B cell (primary cell): ENCODE data around the gene BIRC5. TPM values are rescaled to one million over a fixed set of nuclear protein-coding genes. Genes with fewer than 3 reads are reported as not detected.
A peak's percentile ranks its signal among the peaks of the same experiment; 100 is the strongest.

Experiments used
- ATAC-seq: fragments of 200-7000 bp; cut with Tn5 transposase; one replicate; pipeline ENCODE4 v1.10.0; 2021; ENCODE audit warnings: low read depth, mild to moderate bottlenecking, moderate number of reproducible peaks, moderate library complexity
- CTCF ChIA-PET: fragments of 350-600 bp; sonication (Branson Sonifier 250); formaldehyde crosslinking; loops from one replicate; lab custom pipeline; 2021; ENCODE audit warnings: antibody characterized with exemption, inconsistent platforms; lab: Charles Lee
- POLR2A ChIA-PET: fragments of 350-600 bp; sonication (Branson Sonifier 250); formaldehyde crosslinking; loops from one replicate; lab custom pipeline; 2021; ENCODE audit warnings: antibody characterized with exemption; lab: Charles Lee
- DNase-seq: peaks from one replicate; pipeline ENCODE4 v3.0.0; 2013
- H2AFZ ChIP-seq: 2 replicates; pipeline ENCODE4 v1.6.1; 2012; ENCODE audit warnings: mild to moderate bottlenecking, low read depth, low read length; ENCODE audit not compliant: insufficient read depth, poor library complexity, severe bottlenecking
- H3K27ac ChIP-seq, 2 donors: 1 replicate in 1 of 2; 2 replicates in 1 of 2; pipeline ENCODE4 v1.5.1; 2012 to 2013; ENCODE audit warnings: low read length in 2 of 2, mild to moderate bottlenecking in 2 of 2, moderate library complexity in 1 of 2
- H3K27me3 ChIP-seq, 4 experiments: fragments of 200-600 bp in 1 of 4; sonication (generic) in 1 of 4; replicated peaks in 1 of 4; 1 replicate in 2 of 4; 2 replicates in 2 of 4; pipeline versions ENCODE4 v1.6.1 to v1.7.0; 2013 to 2016; ENCODE audit warnings: low read length in 3 of 4, mild to moderate bottlenecking in 2 of 4, mixed read lengths in 1 of 4, moderate library complexity in 1 of 4; ENCODE audit not compliant: insufficient read depth in 4 of 4, control insufficient read depth in 3 of 4; ENCODE audit errors: control extremely low read depth in 1 of 4
- H3K36me3 ChIP-seq, 2 experiments: replicated peaks in 1 of 2; 1 replicate in 1 of 2; 2 replicates in 1 of 2; pipeline versions ENCODE4 v1.6.1 to v1.7.1; 2013; ENCODE audit warnings: low read length in 1 of 2; ENCODE audit not compliant: insufficient read depth in 2 of 2, control insufficient read depth in 1 of 2; ENCODE audit errors: control extremely low read depth in 1 of 2, extremely low read depth in 1 of 2
- H3K4me1 ChIP-seq, 2 donors: fragments of 200-600 bp in 1 of 2; sonication (generic) in 1 of 2; 1 replicate in 1 of 2; 2 replicates in 1 of 2; pipeline versions ENCODE4 v1.5.1 to v1.6.1; 2013 to 2017; ENCODE audit warnings: low read length in 2 of 2; ENCODE audit not compliant: control insufficient read depth in 2 of 2, insufficient read depth in 2 of 2
- H3K4me2 ChIP-seq: replicated peaks from 2 replicates; pipeline ENCODE3; 2012; ENCODE audit warnings: mild to moderate bottlenecking, low read depth, low read length; ENCODE audit not compliant: poor library complexity, severe bottlenecking
- H3K4me3 ChIP-seq, 5 experiments: fragments of 200-600 bp in 1 of 5; sonication (generic) in 1 of 5; 1 replicate in 3 of 5; 2 replicates in 2 of 5; pipeline versions ENCODE4 v1.5.1 to v1.7.0; 2011 to 2016; ENCODE audit warnings: low read length in 4 of 5, mild to moderate bottlenecking in 4 of 5, low read depth in 2 of 5, control low read depth in 1 of 5, moderate library complexity in 1 of 5; ENCODE audit not compliant: insufficient read depth in 1 of 5; ENCODE audit errors: control extremely low read depth in 1 of 5, extremely low read depth in 1 of 5
- H3K79me2 ChIP-seq: fragments of 200-600 bp; sonication (generic); one replicate; pipeline ENCODE4 v1.6.0; 2016; ENCODE audit warnings: low read length; ENCODE audit not compliant: control insufficient read depth, insufficient read depth
- H3K9ac ChIP-seq: fragments of 200-600 bp; sonication (generic); 2 replicates; pipeline ENCODE4 v1.6.1; 2017; ENCODE audit warnings: mild to moderate bottlenecking, low read length, moderate library complexity
- H3K9me3 ChIP-seq, 3 donors: one replicate each; pipeline versions ENCODE4 v1.6.1 to v1.7.1; 2013; ENCODE audit warnings: low read length in 2 of 3; ENCODE audit not compliant: control insufficient read depth in 2 of 3, insufficient read depth in 1 of 3; ENCODE audit errors: control extremely low read depth in 1 of 3
- H4K20me1 ChIP-seq: 2 replicates; pipeline ENCODE4 v1.6.0; 2012; ENCODE audit warnings: mild to moderate bottlenecking, low read length; ENCODE audit not compliant: insufficient read depth, control insufficient read depth, poor library complexity, severe bottlenecking
- H3K27ac Mint-ChIP-seq: one replicate; pipeline ENCODE4 v1.8.0; 2021; ENCODE audit warnings: mixed read lengths
- H3K27me3 Mint-ChIP-seq: one replicate; pipeline ENCODE4 v1.8.0; 2021; ENCODE audit warnings: mixed read lengths
- H3K4me1 Mint-ChIP-seq: one replicate; pipeline ENCODE4 v1.8.0; 2021; ENCODE audit warnings: mixed read lengths
- H3K4me3 Mint-ChIP-seq: one replicate; pipeline ENCODE4 v1.8.0; 2021; ENCODE audit warnings: mixed read lengths
- H3K9me3 Mint-ChIP-seq: one replicate; pipeline ENCODE4 v1.8.0; 2022; ENCODE audit warnings: mixed read lengths; ENCODE audit not compliant: insufficient read depth
- EZH2 ChIP-seq: IDR thresholded peaks from 2 replicates; pipeline ENCODE4 v1.6.1; 2012; ENCODE audit warnings: borderline replicate concordance, low read depth, mild to moderate bottlenecking, moderate library complexity, low read length; ENCODE audit not compliant: insufficient read depth, poor library complexity, severe bottlenecking
- WGBS: methylation state at CpG from one replicate; pipeline ENCODE4 v1.1.5; 2013; ENCODE audit warnings: missing lambda C conversion rate; ENCODE audit not compliant: insufficient coverage; 5-methylcytosine and 5-hydroxymethylcytosine counted together
- intact Hi-C: fragments of 100-400 bp; cut with micrococcal nuclease; formaldehyde crosslinking; loops from one replicate; pipeline ENCODE4 v1.10.0; 2022
- polyA plus RNA-seq: library from polyadenylated mRNA; depleted of rRNA; stranded (reverse); fragments of >200 nt; gene quantifications from 2 replicates; pipeline ENCODE4 v1.2.3, GENCODE V29; 2012
- total RNA-seq, 2 donors: library from RNA; stranded (reverse); fragments of 120-200 nt in 1 of 2; gene quantifications; 1 replicate in 1 of 2; 2 replicates in 1 of 2; pipeline versions ENCODE4 v1.2.3 to v1.2.4, GENCODE V29; 2013 to 2022
- TF ChIP-seq, protein P1 (sequence below): fragments of 200-600 bp; IDR thresholded peaks from one replicate; pipeline ENCODE4 v1.8.0; 2022; ENCODE audit warnings: antibody characterized with exemption, mild to moderate bottlenecking

Gene BIRC5
- total and polyA plus RNA-seq, 2 donors (not counting 1 experiment from before 2014, with no cell fraction given), result 0.33 to 0.84 TPM

DNA sequence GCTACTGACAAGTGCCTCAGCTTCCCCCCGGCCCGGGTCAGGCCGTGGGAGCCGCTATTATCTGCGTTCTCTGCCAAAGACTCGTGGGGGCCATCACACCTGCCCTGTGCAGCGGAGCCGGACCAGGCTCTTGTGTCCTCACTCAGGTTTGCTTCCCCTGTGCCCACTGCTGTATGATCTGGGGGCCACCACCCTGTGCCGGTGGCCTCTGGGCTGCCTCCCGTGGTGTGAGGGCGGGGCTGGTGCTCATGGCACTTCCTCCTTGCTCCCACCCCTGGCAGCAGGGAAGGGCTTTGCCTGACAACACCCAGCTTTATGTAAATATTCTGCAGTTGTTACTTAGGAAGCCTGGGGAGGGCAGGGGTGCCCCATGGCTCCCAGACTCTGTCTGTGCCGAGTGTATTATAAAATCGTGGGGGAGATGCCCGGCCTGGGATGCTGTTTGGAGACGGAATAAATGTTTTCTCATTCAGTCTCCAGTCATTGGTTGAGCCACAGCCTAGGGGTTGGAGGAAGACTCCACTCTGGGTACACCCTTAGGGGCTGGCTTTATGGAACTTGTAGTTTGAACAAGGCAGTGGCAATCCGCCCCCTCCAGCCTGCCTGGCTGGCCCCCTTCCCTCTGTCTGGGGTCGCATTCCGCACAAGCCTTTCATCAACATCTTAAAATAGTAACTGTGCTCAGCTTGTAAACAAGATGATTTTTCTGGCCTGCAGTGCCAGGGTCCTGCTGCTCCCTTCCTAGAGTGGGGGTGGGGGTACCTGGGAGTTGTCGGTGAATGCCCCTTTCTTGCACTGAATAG lies 41.6 kb upstream of the BIRC5 start:
- peak overlapping the region in 2 of 5 experiments; percentile 17 to 52 for H3K4me3 ChIP-seq

More for the DNA sequence above, 41.6 kb upstream of the BIRC5 start:
- Histone ChIP-seq H3K36me3 (peaks cover 0 to 47% of the 10 kb centered on the region in 2 experiments), H3K27me3 (no peaks in the 10 kb centered on the region), H3K9me3 (no peaks in the 10 kb centered on the region), H3K4me1 (peaks cover 82 to 87% of the 10 kb centered on the region in 2 donors), H3K27ac (peak overlapping the region; percentile 74 to 95), H4K20me1 (peaks cover 25% of the 10 kb centered on the region), H3K9ac (peak overlapping the region; percentile 32), H3K4me2 (peak overlapping the region; percentile 73), H2AFZ (no peak overlapping the region), H3K79me2 (peaks cover 49% of the 10 kb centered on the region)
- H3K27me3 Mint-ChIP-seq, result no peaks in the 10 kb centered on the region
- DNase-seq, result peak; percentile 64
- peak overlapping the region; percentile 89 for H3K27ac Mint-ChIP-seq
- intact Hi-C loops, result loop anchor here (1.0 kb wide), 1 partner anchor 17 kb away; no protein-coding TSS in a partner anchor
- TF ChIP-seq EZH2, result no peak
- TF ChIP-seq, protein P1, sequence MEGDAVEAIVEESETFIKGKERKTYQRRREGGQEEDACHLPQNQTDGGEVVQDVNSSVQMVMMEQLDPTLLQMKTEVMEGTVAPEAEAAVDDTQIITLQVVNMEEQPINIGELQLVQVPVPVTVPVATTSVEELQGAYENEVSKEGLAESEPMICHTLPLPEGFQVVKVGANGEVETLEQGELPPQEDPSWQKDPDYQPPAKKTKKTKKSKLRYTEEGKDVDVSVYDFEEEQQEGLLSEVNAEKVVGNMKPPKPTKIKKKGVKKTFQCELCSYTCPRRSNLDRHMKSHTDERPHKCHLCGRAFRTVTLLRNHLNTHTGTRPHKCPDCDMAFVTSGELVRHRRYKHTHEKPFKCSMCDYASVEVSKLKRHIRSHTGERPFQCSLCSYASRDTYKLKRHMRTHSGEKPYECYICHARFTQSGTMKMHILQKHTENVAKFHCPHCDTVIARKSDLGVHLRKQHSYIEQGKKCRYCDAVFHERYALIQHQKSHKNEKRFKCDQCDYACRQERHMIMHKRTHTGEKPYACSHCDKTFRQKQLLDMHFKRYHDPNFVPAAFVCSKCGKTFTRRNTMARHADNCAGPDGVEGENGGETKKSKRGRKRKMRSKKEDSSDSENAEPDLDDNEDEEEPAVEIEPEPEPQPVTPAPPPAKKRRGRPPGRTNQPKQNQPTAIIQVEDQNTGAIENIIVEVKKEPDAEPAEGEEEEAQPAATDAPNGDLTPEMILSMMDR, result no peak
- ChIA-PET POLR2A (interaction anchor here (0.5 to 19.6 kb wide), 7 partner anchors 9 to 214 kb away, joined by 3 to 432 read pairs (median 3); partner anchors contain the start of genes TMC6 and TMC8), CTCF (interaction anchor here (0.8 to 19.2 kb wide), 6 partner anchors 11 to 61 kb away, joined by 3 to 357 read pairs (median 76); partner anchors contain the start of genes TMC6 and TMC8)
- 21% methylated on average over 14 of the region's 19 CpGs for WGBS
- peaks cover 79% of the 10 kb centered on the region for H3K4me1 Mint-ChIP-seq
- no peaks in the 10 kb centered on the region for H3K9me3 Mint-ChIP-seq
- ATAC-seq, result peak; percentile 25
- H3K4me3 Mint-ChIP-seq, result peak overlapping the region; percentile 83
